Measurements from ENCODE around the gene COL6A5.

COL6A5 gene

GRCh38 chr3:130345487-130346079, at the start of gene COL6A5:
TSS of gene COL6A5 (plus strand) at chr3:130345672. CDS start at chr3:130373639, 27,967 bp downstream.
- H3K4me1 ChIP-seq (ENCODE audit: control insufficient read depth, insufficient read depth, low read length) = peaks cover 14% of the 10 kb centered on the region
- no peak within 1 kb of the TSS for H3K9ac ChIP-seq (ENCODE audit: low read length)
- DNase-seq (ENCODE audit: low read depth) = no peak
- peak within 1 kb of the TSS; percentile 17 for H3K4me3 ChIP-seq (ENCODE audit: low read length)
- H3K27me3 ChIP-seq (replicated peaks; ENCODE audit: control insufficient read depth, insufficient read depth, low read length) = peaks cover 46% of the 10 kb centered on the region
- no peaks in the 10 kb centered on the region for H3K36me3 ChIP-seq (ENCODE audit: control insufficient read depth, insufficient read depth, low read length, severe bottlenecking)
- H3K9me3 ChIP-seq (ENCODE audit: control insufficient read depth, low read length) = peaks cover 3% of the 10 kb centered on the region

- no peaks in the 10 kb centered on the region for H3K36me3 ChIP-seq (ENCODE audit: control insufficient read depth, insufficient read depth, low read length, severe bottlenecking)
- no peaks in the 10 kb centered on the region for H3K4me1 ChIP-seq (ENCODE audit: control insufficient read depth, insufficient read depth, low read length)
- H3K9me3 ChIP-seq (ENCODE audit: control insufficient read depth, low read length) = no peaks in the 10 kb centered on the region
- no peak overlapping the region for H3K4me3 ChIP-seq (ENCODE audit: low read length)
- no peak overlapping the region for H3K9ac ChIP-seq (ENCODE audit: low read length)
- H3K27me3 ChIP-seq (replicated peaks; ENCODE audit: control insufficient read depth, insufficient read depth, low read length) = no peaks in the 10 kb centered on the region
- DNase-seq (ENCODE audit: low read depth) = no peak
These were observed 45.9 kb upstream of the COL6A5 start for GRCh38 chr3:130299531-130299930.

GRCh38 chr3:130300888-130301287, 44.6 kb upstream of the COL6A5 start:
- Histone ChIP-seq H3K4me3 (ENCODE audit: low read length) (no peak overlapping the region), H3K4me1 (ENCODE audit: control insufficient read depth, insufficient read depth, low read length) (no peaks in the 10 kb centered on the region), H3K27me3 (replicated peaks; ENCODE audit: control insufficient read depth, insufficient read depth, low read length) (peaks cover 11% of the 10 kb centered on the region), H3K9ac (ENCODE audit: low read length) (no peak overlapping the region), H3K9me3 (ENCODE audit: control insufficient read depth, low read length) (no peaks in the 10 kb centered on the region), H3K36me3 (ENCODE audit: control insufficient read depth, insufficient read depth, low read length, severe bottlenecking) (no peaks in the 10 kb centered on the region)
- no peak for DNase-seq (ENCODE audit: low read depth)

- Histone ChIP-seq H3K9me3 (ENCODE audit: control insufficient read depth, low read length) (peaks cover 10% of the 10 kb centered on the region), H3K4me3 (ENCODE audit: low read length) (no peak overlapping the region), H3K27me3 (replicated peaks; ENCODE audit: control insufficient read depth, insufficient read depth, low read length) (peaks cover 11% of the 10 kb centered on the region), H3K9ac (ENCODE audit: low read length) (no peak overlapping the region), H3K4me1 (ENCODE audit: control insufficient read depth, insufficient read depth, low read length) (no peaks in the 10 kb centered on the region), H3K36me3 (ENCODE audit: control insufficient read depth, insufficient read depth, low read length, severe bottlenecking) (no peaks in the 10 kb centered on the region)
- no peak for DNase-seq (ENCODE audit: low read depth)
These were observed 35.4 kb upstream of the COL6A5 start for GRCh38 chr3:130310109-130310508.

DNA sequence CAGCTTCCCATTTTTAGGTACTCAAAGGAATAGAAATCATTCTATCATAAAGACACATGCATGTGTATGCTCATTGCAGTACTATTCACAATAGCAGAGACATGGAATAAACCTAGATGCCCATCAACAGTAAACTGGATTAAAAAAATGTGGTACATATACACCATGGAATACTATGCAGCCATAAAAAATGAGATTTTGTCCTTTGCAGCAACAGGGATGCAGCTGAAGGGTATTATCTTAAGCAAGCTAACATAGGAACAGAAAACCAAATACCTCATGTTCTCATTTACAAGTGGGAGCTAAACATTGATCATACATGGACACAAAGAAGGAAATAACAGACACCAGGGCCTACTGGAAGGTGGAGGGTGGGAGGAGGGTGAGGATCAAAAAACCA, 33.1 kb upstream of the COL6A5 start:
- no peak overlapping the region for H3K4me3 ChIP-seq (ENCODE audit: low read length)
- peaks cover 7% of the 10 kb centered on the region for H3K4me1 ChIP-seq (ENCODE audit: control insufficient read depth, insufficient read depth, low read length)
- no peak overlapping the region for H3K9ac ChIP-seq (ENCODE audit: low read length)
- H3K9me3 ChIP-seq (ENCODE audit: control insufficient read depth, low read length) = peaks cover 10% of the 10 kb centered on the region
- no peaks in the 10 kb centered on the region for H3K36me3 ChIP-seq (ENCODE audit: control insufficient read depth, insufficient read depth, low read length, severe bottlenecking)
- no peak for DNase-seq (ENCODE audit: low read depth)
- peaks cover 4% of the 10 kb centered on the region for H3K27me3 ChIP-seq (replicated peaks; ENCODE audit: control insufficient read depth, insufficient read depth, low read length)

DNA sequence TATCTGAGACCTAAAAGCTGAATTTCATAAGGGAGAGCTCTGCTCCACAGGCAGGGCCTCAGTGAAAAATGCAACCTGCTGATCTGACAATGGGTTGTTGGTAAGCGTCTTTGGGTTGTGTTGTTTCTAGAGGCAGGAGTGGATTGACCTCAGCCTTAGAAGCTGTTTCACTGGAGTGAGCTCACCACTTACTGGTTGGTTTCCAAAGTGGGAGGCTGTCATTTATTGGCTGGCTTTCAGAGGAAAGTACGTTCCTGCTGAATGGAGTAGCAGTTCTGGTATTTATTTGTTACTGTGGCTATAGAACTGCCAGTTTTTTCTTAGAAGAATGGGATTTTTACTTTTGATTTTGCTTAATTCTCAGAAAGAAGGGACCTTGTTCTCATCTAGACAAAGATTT, 29.3 kb upstream of the COL6A5 start:
- H3K36me3 ChIP-seq (ENCODE audit: control insufficient read depth, insufficient read depth, low read length, severe bottlenecking) = no peaks in the 10 kb centered on the region
- H3K27me3 ChIP-seq (replicated peaks; ENCODE audit: control insufficient read depth, insufficient read depth, low read length) = peaks cover 2% of the 10 kb centered on the region
- H3K4me3 ChIP-seq (ENCODE audit: low read length) = no peak overlapping the region
- peaks cover 7% of the 10 kb centered on the region for H3K9me3 ChIP-seq (ENCODE audit: control insufficient read depth, low read length)
- DNase-seq (ENCODE audit: low read depth) = peak; percentile 15
- H3K4me1 ChIP-seq (ENCODE audit: control insufficient read depth, insufficient read depth, low read length) = peaks cover 7% of the 10 kb centered on the region
- H3K9ac ChIP-seq (ENCODE audit: low read length) = no peak overlapping the region

GRCh38 chr3:130323503-130323902, 22.0 kb upstream of the COL6A5 start:
- H3K9ac ChIP-seq (ENCODE audit: low read length) = no peak overlapping the region
- no peaks in the 10 kb centered on the region for H3K4me1 ChIP-seq (ENCODE audit: control insufficient read depth, insufficient read depth, low read length)
- no peaks in the 10 kb centered on the region for H3K27me3 ChIP-seq (replicated peaks; ENCODE audit: control insufficient read depth, insufficient read depth, low read length)
- DNase-seq (ENCODE audit: low read depth) = no peak
- H3K36me3 ChIP-seq (ENCODE audit: control insufficient read depth, insufficient read depth, low read length, severe bottlenecking) = no peaks in the 10 kb centered on the region
- H3K9me3 ChIP-seq (ENCODE audit: control insufficient read depth, low read length) = peaks cover 7% of the 10 kb centered on the region
- H3K4me3 ChIP-seq (ENCODE audit: low read length) = no peak overlapping the region

DNA sequence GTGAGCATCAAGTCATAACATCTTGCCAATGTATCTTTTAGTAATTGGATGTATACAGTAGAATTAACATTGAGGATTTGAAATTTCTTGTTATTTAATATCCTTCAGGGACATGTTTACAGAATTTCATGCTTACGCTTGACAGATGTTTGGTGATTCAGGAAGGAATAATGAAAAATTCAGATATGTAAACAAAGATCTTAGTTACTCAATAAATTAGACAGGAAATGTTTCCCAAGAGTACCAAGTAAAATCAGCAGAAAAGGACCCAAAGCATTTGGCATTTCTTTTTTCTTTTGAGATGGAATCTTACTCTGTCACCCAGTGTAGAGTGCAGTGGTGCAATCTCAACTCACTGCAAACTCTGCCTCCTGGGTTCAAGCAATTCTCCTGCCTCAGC, 4.7 kb upstream of the COL6A5 start:
- H3K36me3 ChIP-seq (ENCODE audit: control insufficient read depth, insufficient read depth, low read length, severe bottlenecking) = no peaks in the 10 kb centered on the region
- peaks cover 15% of the 10 kb centered on the region for H3K4me1 ChIP-seq (ENCODE audit: control insufficient read depth, insufficient read depth, low read length)
- peaks cover 24% of the 10 kb centered on the region for H3K27me3 ChIP-seq (replicated peaks; ENCODE audit: control insufficient read depth, insufficient read depth, low read length)
- DNase-seq (ENCODE audit: low read depth) = peak; percentile 8
- H3K9me3 ChIP-seq (ENCODE audit: control insufficient read depth, low read length) = peaks cover 34% of the 10 kb centered on the region
- H3K9ac ChIP-seq (ENCODE audit: low read length) = no peak overlapping the region
- no peak overlapping the region for H3K4me3 ChIP-seq (ENCODE audit: low read length)

GRCh38 chr3:130341388-130341787, 4.1 kb upstream of the COL6A5 start:
- no peaks in the 10 kb centered on the region for H3K36me3 ChIP-seq (ENCODE audit: control insufficient read depth, insufficient read depth, low read length, severe bottlenecking)
- no peak overlapping the region for H3K9ac ChIP-seq (ENCODE audit: low read length)
- DNase-seq (ENCODE audit: low read depth) = no peak
- peaks cover 15% of the 10 kb centered on the region for H3K4me1 ChIP-seq (ENCODE audit: control insufficient read depth, insufficient read depth, low read length)
- peaks cover 31% of the 10 kb centered on the region for H3K27me3 ChIP-seq (replicated peaks; ENCODE audit: control insufficient read depth, insufficient read depth, low read length)
- H3K9me3 ChIP-seq (ENCODE audit: control insufficient read depth, low read length) = peaks cover 28% of the 10 kb centered on the region
- no peak overlapping the region for H3K4me3 ChIP-seq (ENCODE audit: low read length)

DNA sequence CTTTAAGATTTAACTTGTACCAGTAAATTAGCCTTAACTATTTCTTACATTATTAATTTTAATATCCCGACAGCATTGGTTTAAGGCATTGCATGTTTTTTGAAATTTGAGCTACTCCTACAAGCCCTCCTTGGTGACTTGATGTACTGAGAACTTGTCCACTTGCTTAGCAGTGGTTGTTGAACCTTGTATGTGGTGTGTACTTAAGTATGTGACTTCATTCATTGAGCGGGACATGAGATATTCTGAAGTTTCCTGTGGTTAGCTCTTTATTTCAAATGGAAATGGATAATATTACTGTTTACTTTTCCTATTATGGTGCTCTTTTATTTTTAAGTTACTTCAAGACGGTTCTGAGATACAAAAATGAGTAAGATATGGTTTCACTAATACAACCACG, 3.6 kb upstream of the COL6A5 start:
- H3K36me3 ChIP-seq (ENCODE audit: control insufficient read depth, insufficient read depth, low read length, severe bottlenecking) = no peaks in the 10 kb centered on the region
- no peak overlapping the region for H3K9ac ChIP-seq (ENCODE audit: low read length)
- no peak for DNase-seq (ENCODE audit: low read depth)
- peaks cover 23% of the 10 kb centered on the region for H3K9me3 ChIP-seq (ENCODE audit: control insufficient read depth, low read length)
- no peak overlapping the region for H3K4me3 ChIP-seq (ENCODE audit: low read length)
- H3K4me1 ChIP-seq (ENCODE audit: control insufficient read depth, insufficient read depth, low read length) = peaks cover 15% of the 10 kb centered on the region
- peaks cover 33% of the 10 kb centered on the region for H3K27me3 ChIP-seq (replicated peaks; ENCODE audit: control insufficient read depth, insufficient read depth, low read length)

DNA sequence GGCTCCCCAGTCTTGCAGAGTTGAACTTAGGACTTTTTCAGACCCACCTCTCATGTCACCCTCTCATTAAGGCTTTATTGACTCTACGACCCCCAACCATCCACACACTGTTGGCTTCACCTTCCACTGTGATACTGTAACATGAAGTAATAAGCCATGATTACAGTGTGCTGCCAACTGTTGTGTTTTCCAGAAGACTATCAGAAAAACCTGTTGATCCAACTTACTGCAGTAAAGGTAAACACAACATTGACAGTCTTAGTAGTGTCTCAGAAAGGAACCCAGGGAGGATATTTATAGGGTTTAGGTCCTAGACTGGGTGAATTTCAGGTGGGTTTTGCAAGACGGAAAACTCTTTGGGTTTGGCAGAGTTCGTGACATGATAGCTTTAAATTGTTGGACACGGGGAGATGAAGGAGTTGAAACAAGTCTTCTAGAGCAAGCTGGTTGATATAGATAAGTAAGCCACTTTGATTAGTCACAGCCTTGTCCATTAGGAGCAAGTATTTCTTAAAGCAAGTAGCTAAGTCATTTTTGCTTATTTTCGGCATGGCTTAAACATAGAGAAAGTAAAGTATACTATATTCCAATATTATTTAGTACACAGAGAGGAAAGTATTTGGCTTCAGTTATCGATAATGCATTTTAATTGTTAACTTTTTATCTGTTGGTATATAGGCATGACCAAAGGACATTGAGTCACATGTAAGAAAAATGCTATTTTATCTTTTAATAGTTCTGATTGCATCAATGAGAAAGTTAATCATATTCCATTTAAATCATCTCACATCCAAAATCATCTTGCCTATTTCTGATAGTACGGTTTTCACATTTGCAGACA, 2.4 kb upstream of the COL6A5 start:
- H3K4me3 ChIP-seq (ENCODE audit: low read length) = no peak overlapping the region
- H3K36me3 ChIP-seq (ENCODE audit: control insufficient read depth, insufficient read depth, low read length, severe bottlenecking) = no peaks in the 10 kb centered on the region
- no peak for DNase-seq (ENCODE audit: low read depth)
- peaks cover 41% of the 10 kb centered on the region for H3K27me3 ChIP-seq (replicated peaks; ENCODE audit: control insufficient read depth, insufficient read depth, low read length)
- peaks cover 16% of the 10 kb centered on the region for H3K9me3 ChIP-seq (ENCODE audit: control insufficient read depth, low read length)
- H3K9ac ChIP-seq (ENCODE audit: low read length) = no peak overlapping the region
- peaks cover 15% of the 10 kb centered on the region for H3K4me1 ChIP-seq (ENCODE audit: control insufficient read depth, insufficient read depth, low read length)
